NT2/D1 (cell line): Measurements from ENCODE around the gene PITPNM3.

ENCODE experiments used
- SUZ12 ChIP-seq: IDR thresholded peaks from 2 replicates; pipeline ENCODE4 v1.6.1; 2011; ENCODE audit not compliant: insufficient read length, insufficient read depth; ENCODE audit errors: extremely low read depth
- YY1 ChIP-seq: IDR thresholded peaks from 2 replicates; pipeline ENCODE4 v1.6.1; 2011; ENCODE audit not compliant: insufficient read length, insufficient read depth

DNA sequence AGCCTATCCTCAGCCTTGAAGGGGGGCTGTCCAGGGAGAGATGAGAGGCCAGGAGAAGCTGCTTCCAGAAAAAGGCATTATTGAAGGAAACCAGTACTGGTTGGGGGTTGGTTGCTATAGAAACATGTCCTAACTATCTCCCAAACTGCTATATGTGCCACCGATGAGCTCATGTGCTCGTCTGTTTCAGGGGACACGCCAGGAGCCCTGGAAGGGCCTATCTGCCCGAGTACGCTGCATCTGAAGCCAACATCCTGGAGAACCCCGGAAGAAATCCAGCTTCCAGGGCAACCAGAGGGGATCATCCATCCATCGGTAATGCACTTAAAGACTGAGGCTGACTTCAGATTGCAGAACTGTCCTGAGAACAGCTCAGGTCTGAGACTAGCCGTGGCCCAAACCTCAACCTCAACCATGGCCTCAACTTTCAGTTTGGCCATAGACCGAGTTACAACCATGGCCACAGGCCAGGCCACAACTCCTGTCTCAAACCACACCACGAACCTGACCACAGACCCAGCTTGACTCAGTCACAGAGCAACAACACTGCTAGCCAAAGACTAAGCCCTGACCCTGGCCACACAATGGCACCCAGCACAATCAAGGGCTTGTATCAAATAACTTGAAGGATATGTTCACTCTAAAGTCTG, 10.2 kb downstream of the PITPNM3 start:
- TF ChIP-seq SUZ12 (no peak), YY1 (no peak)
